ENCODE measurements around the gene PSEN2.

- no peak for TF ChIP-seq CTCF (conservative IDR thresholded peaks at IDR 0.05; ENCODE audit: low read length)
- TF ChIP-seq EZH2phosphoT487 (IDR thresholded peaks at IDR 0.05; ENCODE audit: borderline replicate concordance, low read depth, low read length): no peak
These were observed 13.2 kb downstream of the PSEN2 start for GRCh38 chr1:226883630-226884029.
